Measurements from ENCODE around the gene SYF2. TPM values are rescaled to one million over a fixed set of nuclear protein-coding genes. Genes with fewer than 3 reads are reported as not detected.
"Not testable (repeated sequence)": the region's sequence is repeated elsewhere in the genome, so short reads cannot be mapped to it uniquely, and the experiment has no call there.

Gene SYF2
- total and polyA plus RNA-seq, 9 donors = 38.2 to 141 (median 72.2) TPM

GRCh38 chr1:25194054-25194453, 38.2 kb downstream of the SYF2 start:
- 66 to 76% (median 75%) methylated on average over 8 of the region's 8 CpGs for WGBS, 3 donors
- intact Hi-C loops (cut with DNase I) = no loop called here

GRCh38 chr1:25193229-25193628, 39.1 kb downstream of the SYF2 start:
- intact Hi-C loops (cut with DNase I) = no loop called here
- DNase-seq = no peak
- 47 to 56% (median 52%) methylated on average over 9 of the region's 9 CpGs for WGBS, 3 donors
- Histone ChIP-seq H3K9me3 (no peaks in the 10 kb centered on the region), H3K27me3 (no peaks in the 10 kb centered on the region), H3K4me1 (ENCODE audit: insufficient read depth) (no peaks in the 10 kb centered on the region), H3K36me3 (no peaks in the 10 kb centered on the region), H3K4me3 (no peak overlapping the region), H3K27ac (no peak overlapping the region)
- no peak for TF ChIP-seq CTCF (IDR thresholded peaks at IDR 0.05)
- TF ChIP-seq EP300 (IDR thresholded peaks at IDR 0.05) = no peak
- TF ChIP-seq POLR2A (IDR thresholded peaks at IDR 0.05) = no peak

More at GRCh38 chr1:25194054-25194453, 38.2 kb downstream of the SYF2 start:
- TF ChIP-seq CTCF (IDR thresholded peaks at IDR 0.05) = no peak
- no peak for TF ChIP-seq POLR2A (IDR thresholded peaks at IDR 0.05)
- no peak for TF ChIP-seq EP300 (IDR thresholded peaks at IDR 0.05)
- no peaks in the 10 kb centered on the region for H3K36me3 ChIP-seq
- H3K4me3 ChIP-seq = no peak overlapping the region
- no peaks in the 10 kb centered on the region for H3K9me3 ChIP-seq
- H3K27ac ChIP-seq = no peak overlapping the region
- H3K4me1 ChIP-seq (ENCODE audit: insufficient read depth) = no peaks in the 10 kb centered on the region
- no peak for DNase-seq
- no peaks in the 10 kb centered on the region for H3K27me3 ChIP-seq

- no peak overlapping the region for H3K27ac ChIP-seq
- WGBS, 3 donors = 88 to 90% (median 88%) methylated on average over 5 of the region's 5 CpGs
- no peak overlapping the region for H3K4me3 ChIP-seq
- TF ChIP-seq EP300 (IDR thresholded peaks at IDR 0.05) (no peak), CTCF (IDR thresholded peaks at IDR 0.05) (no peak), POLR2A (IDR thresholded peaks at IDR 0.05) (no peak)
- H3K9me3 ChIP-seq = no peaks in the 10 kb centered on the region
- H3K27me3 ChIP-seq = no peaks in the 10 kb centered on the region
- DNase-seq = no peak
- H3K4me1 ChIP-seq (ENCODE audit: insufficient read depth) = no peaks in the 10 kb centered on the region
- intact Hi-C loops (cut with DNase I) = no loop called here
- no peaks in the 10 kb centered on the region for H3K36me3 ChIP-seq
Observed at GRCh38 chr1:25192154-25192553, 40.1 kb downstream of the SYF2 start.

- intact Hi-C loops (cut with DNase I) = no loop called here
- no peak for DNase-seq
- Histone ChIP-seq H3K9me3 (no peaks in the 10 kb centered on the region), H3K4me3 (no peak overlapping the region), H3K27me3 (no peaks in the 10 kb centered on the region), H3K4me1 (ENCODE audit: insufficient read depth) (no peaks in the 10 kb centered on the region), H3K36me3 (no peaks in the 10 kb centered on the region), H3K27ac (no peak overlapping the region)
- WGBS, 3 donors = 75 to 92% (median 83%) methylated on average over 2 of the region's 2 CpGs
- TF ChIP-seq EP300 (IDR thresholded peaks at IDR 0.05) (no peak), CTCF (IDR thresholded peaks at IDR 0.05) (no peak), POLR2A (IDR thresholded peaks at IDR 0.05) (no peak)
Observed at GRCh38 chr1:25190260-25190659, 42.0 kb downstream of the SYF2 start.

GRCh38 chr1:25187904-25188303, 44.4 kb downstream of the SYF2 start:
- H3K4me3 ChIP-seq; H3K9me3 ChIP-seq; intact Hi-C loops (cut with DNase I); DNase-seq; H3K36me3 ChIP-seq; H3K27ac ChIP-seq; H3K4me1 ChIP-seq (ENCODE audit: insufficient read depth); H3K27me3 ChIP-seq: not testable (repeated sequence)
- 90 to 92% (median 91%) methylated on average over 3 of the region's 3 CpGs for WGBS, 3 donors
